C4-2B (cell line): ENCODE data around the gene LRP1-AS.

ENCODE experiments used
- CTCF ChIP-seq: fragments of 450-650 bp; conservative IDR thresholded peaks from 2 replicates; pipeline ENCODE4 v1.5.1; 2017; ENCODE audit warnings: mild to moderate bottlenecking
- ZFX ChIP-seq: fragments of 450-650 bp; IDR thresholded peaks from 2 replicates; pipeline ENCODE4 v1.6.1; 2017

- TF ChIP-seq CTCF (no peak), ZFX (no peak)
These were observed 13.5 kb downstream of the LRP1-AS start for GRCh38 chr12:57133916-57134315.
